ENCODE measurements around the gene ZNF219. TPM values are rescaled to one million over a fixed set of nuclear protein-coding genes. Genes with fewer than 3 reads are reported as not detected.

The ZNF219 gene
- total RNA-seq, 1 experiment from 2014 or later = 3.8 TPM

- no peak for DNase-seq
- no peak overlapping the region for H3K27ac ChIP-seq (ENCODE audit: low read length)
Observed at GRCh38 chr14:21089271-21089670, 9.2 kb downstream of the ZNF219 start.

DNA sequence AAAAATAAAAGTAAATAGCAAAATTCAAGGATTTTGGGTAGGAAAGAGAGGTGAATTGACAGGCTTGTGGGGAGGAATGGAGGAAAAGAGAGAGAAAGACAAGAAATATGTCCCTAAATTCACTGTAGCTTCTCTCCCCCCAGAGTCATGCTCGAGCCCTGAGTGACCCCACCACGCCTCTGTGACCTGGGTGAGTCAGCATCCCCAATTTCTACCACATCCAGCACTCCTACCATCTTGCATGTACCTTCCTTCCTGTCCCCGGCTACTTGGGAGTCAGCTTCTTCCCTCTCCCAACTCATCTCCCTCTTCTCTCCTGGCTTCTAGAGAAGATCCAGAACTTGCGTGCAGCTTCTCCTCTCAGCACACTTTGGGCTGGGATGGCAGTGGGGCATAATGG, 9.8 kb downstream of the ZNF219 start:
- Histone ChIP-seq H3K79me2 (ENCODE audit: low read length) (no peaks in the 10 kb centered on the region), H3K9me3 (ENCODE audit: low read length) (no peaks in the 10 kb centered on the region), H2AFZ (ENCODE audit: low read length) (no peak overlapping the region), H3K27me3 (ENCODE audit: low read length) (no peaks in the 10 kb centered on the region), H3K4me2 (ENCODE audit: low read depth, low read length, poor library complexity, severe bottlenecking) (no peak overlapping the region), H4K20me1 (ENCODE audit: insufficient read depth, low read depth, low read length) (peaks cover under 1% of the 10 kb centered on the region; the same call in 1 of the 2 replicates), H3K9ac (ENCODE audit: low read length) (no peak overlapping the region), H3K4me1 (ENCODE audit: low read length) (0 out of 2 replicates have a peak, but pooled peaks cover 3% of the 10 kb centered on the region), H3K36me3 (ENCODE audit: insufficient read depth, low read length) (no peaks in the 10 kb centered on the region), H3K9me2 (replicated peaks; ENCODE audit: insufficient read depth, low read length) (no peaks in the 10 kb centered on the region), H3K4me3 (ENCODE audit: low read length) (no peak overlapping the region), H3K27ac (ENCODE audit: low read length) (no peak overlapping the region)
- DNase-seq = no peak

More at GRCh38 chr14:21089271-21089670, 9.2 kb downstream of the ZNF219 start:
- H3K4me3 ChIP-seq (ENCODE audit: low read length) = no peak overlapping the region
- H3K4me2 ChIP-seq (ENCODE audit: low read depth, low read length, poor library complexity, severe bottlenecking) = no peak overlapping the region
- no peaks in the 10 kb centered on the region for H3K9me3 ChIP-seq (ENCODE audit: low read length)
- H3K79me2 ChIP-seq (ENCODE audit: low read length) = no peaks in the 10 kb centered on the region
- peaks cover 6% of the 10 kb centered on the region; the same call in 1 of the 2 replicates for H4K20me1 ChIP-seq (ENCODE audit: insufficient read depth, low read depth, low read length)
- no peaks in the 10 kb centered on the region for H3K27me3 ChIP-seq (ENCODE audit: low read length)
- no peak overlapping the region for H2AFZ ChIP-seq (ENCODE audit: low read length)
- 0 out of 2 replicates have a peak, but pooled peaks cover 3% of the 10 kb centered on the region for H3K4me1 ChIP-seq (ENCODE audit: low read length)
- H3K9ac ChIP-seq (ENCODE audit: low read length) = no peak overlapping the region
- no peaks in the 10 kb centered on the region for H3K36me3 ChIP-seq (ENCODE audit: insufficient read depth, low read length)
- H3K9me2 ChIP-seq (replicated peaks; ENCODE audit: insufficient read depth, low read length) = no peaks in the 10 kb centered on the region

- Histone ChIP-seq H3K9ac (ENCODE audit: low read length) (no peak overlapping the region), H3K27ac (ENCODE audit: low read length) (no peak overlapping the region), H3K4me1 (ENCODE audit: low read length) (0 out of 2 replicates have a peak, but pooled peaks cover 3% of the 10 kb centered on the region), H4K20me1 (ENCODE audit: insufficient read depth, low read depth, low read length) (no peaks in the 10 kb centered on the region), H3K4me3 (ENCODE audit: low read length) (no peak overlapping the region), H3K27me3 (ENCODE audit: low read length) (no peaks in the 10 kb centered on the region), H3K9me3 (ENCODE audit: low read length) (no peaks in the 10 kb centered on the region), H2AFZ (ENCODE audit: low read length) (no peak overlapping the region), H3K4me2 (ENCODE audit: low read depth, low read length, poor library complexity, severe bottlenecking) (no peak overlapping the region), H3K36me3 (ENCODE audit: insufficient read depth, low read length) (no peaks in the 10 kb centered on the region), H3K79me2 (ENCODE audit: low read length) (no peaks in the 10 kb centered on the region), H3K9me2 (replicated peaks; ENCODE audit: insufficient read depth, low read length) (no peaks in the 10 kb centered on the region)
- peak; percentile 84 for DNase-seq
Observed at GRCh38 chr14:21087294-21088091, 11.0 kb downstream of the ZNF219 start.

DNA sequence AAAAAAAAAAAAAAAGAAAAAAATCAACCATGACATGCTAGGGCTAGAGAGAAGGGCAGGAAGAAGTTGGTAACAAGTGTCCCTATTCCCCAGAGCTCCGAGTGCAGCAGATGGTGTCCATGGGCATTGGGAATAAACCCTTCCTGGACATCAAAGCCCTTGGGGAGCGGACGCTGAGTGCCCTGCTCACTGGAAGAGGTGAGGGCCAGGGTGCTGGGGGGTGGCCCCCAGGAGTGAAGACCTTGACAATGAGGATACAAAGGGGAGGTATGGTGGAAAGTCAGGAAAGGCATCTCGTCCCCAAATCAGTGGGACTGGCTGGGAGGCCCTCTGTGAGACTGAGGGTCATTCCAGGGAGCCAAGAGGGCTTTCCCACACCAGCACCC, 11.6 kb downstream of the ZNF219 start:
- H3K27ac ChIP-seq (ENCODE audit: low read length) = no peak overlapping the region

DNA sequence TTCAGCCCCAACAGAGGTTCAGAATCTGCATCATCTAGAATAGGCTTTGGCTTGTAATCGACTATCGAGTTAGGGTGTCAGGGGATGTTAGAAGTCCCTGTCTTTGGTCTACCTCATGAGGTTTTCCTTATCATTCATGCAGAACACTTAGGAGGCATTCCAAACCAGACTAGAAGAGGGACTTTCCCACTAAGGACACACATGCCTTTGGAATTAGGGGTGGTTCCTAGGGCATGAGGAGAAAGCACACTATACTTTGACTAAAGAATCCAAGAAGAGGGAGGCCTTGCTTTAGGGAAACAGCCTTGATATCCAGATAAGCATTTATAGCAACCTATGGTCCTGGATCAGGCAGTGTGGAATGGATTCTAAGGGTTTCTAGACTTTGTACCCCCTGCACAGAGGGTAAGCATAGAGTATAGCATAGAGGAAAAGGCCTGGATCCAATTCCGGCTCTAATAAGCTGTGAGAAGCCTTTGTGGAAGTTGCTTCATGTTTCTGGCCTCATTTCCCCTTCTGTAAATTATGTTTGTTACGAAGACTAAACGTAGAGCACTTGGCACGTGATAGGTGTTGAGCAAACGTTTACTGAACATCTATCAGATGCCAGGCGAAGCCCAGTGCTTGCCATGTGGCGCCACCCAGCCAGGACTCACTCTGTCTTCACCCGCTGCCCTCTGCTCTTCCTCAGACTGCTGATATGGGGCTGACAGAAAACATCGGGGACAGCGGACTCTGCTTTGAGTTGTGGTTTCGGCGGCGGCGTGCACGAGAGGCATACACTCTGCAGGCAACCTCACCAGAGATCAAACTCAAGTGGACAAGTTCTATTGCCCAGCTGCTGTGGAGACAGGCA, 13.2 kb downstream of the ZNF219 start:
- no peaks in the 10 kb centered on the region for H4K20me1 ChIP-seq (ENCODE audit: insufficient read depth, low read depth, low read length)
- H2AFZ ChIP-seq (ENCODE audit: low read length) = no peak overlapping the region
- no peaks in the 10 kb centered on the region for H3K9me3 ChIP-seq (ENCODE audit: low read length)
- no peak overlapping the region for H3K4me3 ChIP-seq (ENCODE audit: low read length)
- no peak overlapping the region for H3K27ac ChIP-seq (ENCODE audit: low read length)
- no peak overlapping the region for H3K4me2 ChIP-seq (ENCODE audit: low read depth, low read length, poor library complexity, severe bottlenecking)
- 0 out of 2 replicates have a peak, but pooled peaks cover 3% of the 10 kb centered on the region for H3K4me1 ChIP-seq (ENCODE audit: low read length)
- no peak for DNase-seq
- H3K9me2 ChIP-seq (replicated peaks; ENCODE audit: insufficient read depth, low read length) = no peaks in the 10 kb centered on the region
- H3K9ac ChIP-seq (ENCODE audit: low read length) = no peak overlapping the region
- H3K79me2 ChIP-seq (ENCODE audit: low read length) = no peaks in the 10 kb centered on the region
- H3K36me3 ChIP-seq (ENCODE audit: insufficient read depth, low read length) = no peaks in the 10 kb centered on the region
- no peaks in the 10 kb centered on the region for H3K27me3 ChIP-seq (ENCODE audit: low read length)

More for the DNA sequence above, 11.6 kb downstream of the ZNF219 start:
- no peak for DNase-seq
- no peaks in the 10 kb centered on the region for H3K9me2 ChIP-seq (replicated peaks; ENCODE audit: insufficient read depth, low read length)
- H3K36me3 ChIP-seq (ENCODE audit: insufficient read depth, low read length) = no peaks in the 10 kb centered on the region
- no peak overlapping the region for H3K9ac ChIP-seq (ENCODE audit: low read length)
- 0 out of 2 replicates have a peak, but pooled peaks cover 3% of the 10 kb centered on the region for H3K4me1 ChIP-seq (ENCODE audit: low read length)
- H4K20me1 ChIP-seq (ENCODE audit: insufficient read depth, low read depth, low read length) = no peaks in the 10 kb centered on the region
- H3K27me3 ChIP-seq (ENCODE audit: low read length) = no peaks in the 10 kb centered on the region
- no peaks in the 10 kb centered on the region for H3K79me2 ChIP-seq (ENCODE audit: low read length)
- H3K4me3 ChIP-seq (ENCODE audit: low read length) = no peak overlapping the region
- no peak overlapping the region for H3K4me2 ChIP-seq (ENCODE audit: low read depth, low read length, poor library complexity, severe bottlenecking)
- no peak overlapping the region for H2AFZ ChIP-seq (ENCODE audit: low read length)
- no peaks in the 10 kb centered on the region for H3K9me3 ChIP-seq (ENCODE audit: low read length)

DNA sequence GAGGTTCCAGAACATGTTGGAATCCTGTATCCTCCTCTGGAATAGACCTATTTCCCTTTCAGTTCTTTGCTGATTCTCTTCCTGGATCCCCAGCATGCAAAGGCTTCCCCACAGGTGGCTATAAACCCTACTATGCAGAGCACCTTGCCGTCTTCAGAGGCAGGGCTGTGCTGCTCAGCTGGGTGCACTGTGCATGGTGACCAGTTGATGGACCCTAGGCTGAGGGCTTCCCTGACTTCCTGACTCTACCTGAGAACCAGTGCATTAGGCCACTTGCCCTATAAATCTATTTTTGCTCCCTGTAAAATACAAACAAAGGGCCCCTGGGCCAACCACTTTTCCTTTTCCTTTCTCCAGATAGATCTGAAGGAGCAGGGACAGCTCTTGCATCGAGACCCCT, 14.1 kb downstream of the ZNF219 start:
- no peaks in the 10 kb centered on the region for H3K79me2 ChIP-seq (ENCODE audit: low read length)
- no peak overlapping the region for H3K9ac ChIP-seq (ENCODE audit: low read length)
- no peaks in the 10 kb centered on the region for H3K9me2 ChIP-seq (replicated peaks; ENCODE audit: insufficient read depth, low read length)

DNA sequence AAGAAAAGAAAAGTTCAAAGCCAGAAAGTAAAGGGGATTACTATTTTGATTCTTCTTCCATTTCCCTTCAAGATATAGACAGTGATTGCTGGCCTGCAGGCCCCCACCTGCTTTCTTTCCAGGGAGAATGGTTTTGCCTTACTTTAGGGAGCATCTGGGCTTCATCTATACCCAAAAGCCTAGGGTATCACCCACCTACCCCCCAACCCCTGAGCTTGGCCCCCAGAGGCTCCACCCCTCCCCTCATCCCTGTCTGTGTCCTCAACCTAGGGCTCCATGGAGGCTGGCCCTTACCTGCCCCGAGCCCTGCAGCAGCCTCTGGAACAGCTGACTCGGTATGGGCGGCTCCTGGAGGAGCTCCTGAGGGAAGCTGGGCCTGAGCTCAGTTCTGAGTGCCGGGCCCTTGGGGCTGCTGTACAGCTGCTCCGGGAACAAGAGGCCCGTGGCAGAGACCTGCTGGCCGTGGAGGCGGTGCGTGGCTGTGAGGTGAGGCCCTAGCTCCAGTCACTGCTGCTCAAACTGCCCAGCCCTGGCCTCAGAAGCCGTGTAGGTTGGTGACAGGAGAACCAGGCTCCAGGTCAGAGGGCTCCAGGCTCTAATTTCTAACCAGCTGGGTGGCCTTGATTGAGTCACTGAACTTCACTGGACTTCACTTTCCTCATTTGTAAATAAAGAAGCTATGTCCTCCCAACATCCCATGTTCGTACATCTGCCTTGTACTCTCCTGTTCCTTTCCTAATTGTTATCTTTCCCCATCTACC, 14.7 kb downstream of the ZNF219 start:
- DNase-seq = no peak
- Histone ChIP-seq H3K9me3 (ENCODE audit: low read length) (no peaks in the 10 kb centered on the region), H3K9me2 (replicated peaks; ENCODE audit: insufficient read depth, low read length) (no peaks in the 10 kb centered on the region), H3K36me3 (ENCODE audit: insufficient read depth, low read length) (no peaks in the 10 kb centered on the region), H4K20me1 (ENCODE audit: insufficient read depth, low read depth, low read length) (no peaks in the 10 kb centered on the region), H3K27ac (ENCODE audit: low read length) (no peak overlapping the region), H3K4me3 (ENCODE audit: low read length) (no peak overlapping the region), H3K79me2 (ENCODE audit: low read length) (no peaks in the 10 kb centered on the region), H3K4me2 (ENCODE audit: low read depth, low read length, poor library complexity, severe bottlenecking) (no peak overlapping the region), H3K4me1 (ENCODE audit: low read length) (0 out of 2 replicates have a peak, but pooled peaks cover 3% of the 10 kb centered on the region), H3K9ac (ENCODE audit: low read length) (no peak overlapping the region), H2AFZ (ENCODE audit: low read length) (no peak overlapping the region), H3K27me3 (ENCODE audit: low read length) (no peaks in the 10 kb centered on the region)

More for the DNA sequence above, 14.1 kb downstream of the ZNF219 start:
- no peaks in the 10 kb centered on the region for H3K9me3 ChIP-seq (ENCODE audit: low read length)
- no peaks in the 10 kb centered on the region for H3K27me3 ChIP-seq (ENCODE audit: low read length)
- H3K4me2 ChIP-seq (ENCODE audit: low read depth, low read length, poor library complexity, severe bottlenecking) = no peak overlapping the region
- H2AFZ ChIP-seq (ENCODE audit: low read length) = no peak overlapping the region
- H3K36me3 ChIP-seq (ENCODE audit: insufficient read depth, low read length) = no peaks in the 10 kb centered on the region
- 0 out of 2 replicates have a peak, but pooled peaks cover 3% of the 10 kb centered on the region for H3K4me1 ChIP-seq (ENCODE audit: low read length)
- no peaks in the 10 kb centered on the region for H4K20me1 ChIP-seq (ENCODE audit: insufficient read depth, low read depth, low read length)
- no peak overlapping the region for H3K27ac ChIP-seq (ENCODE audit: low read length)
- no peak for DNase-seq
- no peak overlapping the region for H3K4me3 ChIP-seq (ENCODE audit: low read length)

Measured in Karpas-422 (cell line).